ENCODE data around the gene HIGD1A. TPM values are rescaled to one million over a fixed set of nuclear protein-coding genes. Genes with fewer than 3 reads are reported as not detected.

The HIGD1A gene
- total RNA-seq, 1 experiment from 2014 or later = 154 TPM

- no peaks in the 10 kb centered on the region for H3K79me2 ChIP-seq (ENCODE audit: low read length)
- DNase-seq (no peak), ATAC-seq (no peak)
- H3K9me3 ChIP-seq (ENCODE audit: low read length) = no peaks in the 10 kb centered on the region
- TF ChIP-seq EZH2phosphoT487 (IDR thresholded peaks at IDR 0.05; ENCODE audit: borderline replicate concordance, low read length) (no peak), EZH2 (IDR thresholded peaks at IDR 0.05; ENCODE audit: low read length, unreplicated experiment) (no peak), CTCF (conservative IDR thresholded peaks at IDR 0.05; ENCODE audit: low read depth, low read length) (no peak)
- no peak overlapping the region for H3K9ac ChIP-seq (ENCODE audit: low read length)
- H3K4me2 ChIP-seq (ENCODE audit: low read length) = no peak overlapping the region
- H3K27ac ChIP-seq (ENCODE audit: low read length) = no peak overlapping the region
- no peaks in the 10 kb centered on the region for H3K4me1 ChIP-seq (ENCODE audit: insufficient read depth, low read length)
- no peaks in the 10 kb centered on the region for H4K20me1 ChIP-seq (ENCODE audit: low read length)
- no peak overlapping the region for H2AFZ ChIP-seq (ENCODE audit: low read length)
- no peaks in the 10 kb centered on the region for H3F3A ChIP-seq (ENCODE audit: low read length, unreplicated experiment)
- H3K27me3 ChIP-seq (ENCODE audit: low read length) = no peaks in the 10 kb centered on the region
- POLR2A ChIA-PET (ENCODE audit: unreplicated experiment) = no interaction called here
- intact Hi-C loops (cut with micrococcal nuclease) = no loop called here
- no peak overlapping the region for H3K4me3 ChIP-seq (ENCODE audit: low read length)
- no TSS peak for BruUV-seq (replicated peaks)
- H3K36me3 ChIP-seq (ENCODE audit: low read depth, low read length) = no peaks in the 10 kb centered on the region
- CTCF ChIA-PET = no interaction called here
- no peaks in the 10 kb centered on the region for H3K9me2 ChIP-seq (replicated peaks; ENCODE audit: low read length)
Measured at GRCh38 chr3:42850263-42850662, 46.0 kb upstream of the HIGD1A start.

GRCh38 chr3:42849017-42849416, 44.7 kb upstream of the HIGD1A start:
- ATAC-seq (no peak), DNase-seq (no peak)
- no peaks in the 10 kb centered on the region for H3K27me3 ChIP-seq (ENCODE audit: low read length)
- H3K4me3 ChIP-seq (ENCODE audit: low read length) = no peak overlapping the region
- no peaks in the 10 kb centered on the region for H3K9me3 ChIP-seq (ENCODE audit: low read length)
- H3K79me2 ChIP-seq (ENCODE audit: low read length) = no peaks in the 10 kb centered on the region
- ChIA-PET POLR2A (ENCODE audit: unreplicated experiment) (no interaction called here), CTCF (no interaction called here)
- BruUV-seq (replicated peaks) = no TSS peak
- no peak overlapping the region for H3K27ac ChIP-seq (ENCODE audit: low read length)
- no peak overlapping the region for H2AFZ ChIP-seq (ENCODE audit: low read length)
- H4K20me1 ChIP-seq (ENCODE audit: low read length) = no peaks in the 10 kb centered on the region
- no peaks in the 10 kb centered on the region for H3K36me3 ChIP-seq (ENCODE audit: low read depth, low read length)
- no peaks in the 10 kb centered on the region for H3K9me2 ChIP-seq (replicated peaks; ENCODE audit: low read length)
- H3F3A ChIP-seq (ENCODE audit: low read length, unreplicated experiment) = no peaks in the 10 kb centered on the region
- H3K9ac ChIP-seq (ENCODE audit: low read length) = no peak overlapping the region
- intact Hi-C loops (cut with micrococcal nuclease) = no loop called here
- no peak overlapping the region for H3K4me2 ChIP-seq (ENCODE audit: low read length)
- no peak for TF ChIP-seq EZH2 (IDR thresholded peaks at IDR 0.05; ENCODE audit: low read length, unreplicated experiment)
- TF ChIP-seq EZH2phosphoT487 (IDR thresholded peaks at IDR 0.05; ENCODE audit: borderline replicate concordance, low read length) = no peak
- no peak for TF ChIP-seq CTCF (conservative IDR thresholded peaks at IDR 0.05; ENCODE audit: low read depth, low read length)
- no peaks in the 10 kb centered on the region for H3K4me1 ChIP-seq (ENCODE audit: insufficient read depth, low read length)

GRCh38 chr3:42847731-42848130, 43.4 kb upstream of the HIGD1A start:
- Histone ChIP-seq H2AFZ (ENCODE audit: low read length) (no peak overlapping the region), H3K27ac (ENCODE audit: low read length) (no peak overlapping the region), H3K9ac (ENCODE audit: low read length) (no peak overlapping the region), H3K27me3 (ENCODE audit: low read length) (no peaks in the 10 kb centered on the region), H3K36me3 (ENCODE audit: low read depth, low read length) (no peaks in the 10 kb centered on the region), H4K20me1 (ENCODE audit: low read length) (no peaks in the 10 kb centered on the region), H3K4me3 (ENCODE audit: low read length) (no peak overlapping the region), H3K4me2 (ENCODE audit: low read length) (no peak overlapping the region), H3F3A (ENCODE audit: low read length, unreplicated experiment) (no peaks in the 10 kb centered on the region), H3K4me1 (ENCODE audit: insufficient read depth, low read length) (no peaks in the 10 kb centered on the region), H3K9me3 (ENCODE audit: low read length) (no peaks in the 10 kb centered on the region), H3K9me2 (replicated peaks; ENCODE audit: low read length) (no peaks in the 10 kb centered on the region), H3K79me2 (ENCODE audit: low read length) (no peaks in the 10 kb centered on the region)
- ChIA-PET POLR2A (ENCODE audit: unreplicated experiment) (no interaction called here), CTCF (no interaction called here)
- ATAC-seq (no peak), DNase-seq (no peak)
- intact Hi-C loops (cut with micrococcal nuclease) = no loop called here
- BruUV-seq (replicated peaks) = no TSS peak
- TF ChIP-seq EZH2 (IDR thresholded peaks at IDR 0.05; ENCODE audit: low read length, unreplicated experiment) (no peak), CTCF (conservative IDR thresholded peaks at IDR 0.05; ENCODE audit: low read depth, low read length) (no peak), EZH2phosphoT487 (IDR thresholded peaks at IDR 0.05; ENCODE audit: borderline replicate concordance, low read length) (no peak)

Measured in PC-3 (cell line).